ENCODE measurements around the gene TMEM205.
"Not testable (repeated sequence)": the region's sequence is repeated elsewhere in the genome, so short reads cannot be mapped to it uniquely, and the experiment has no call there.

Gene TMEM205

DNA sequence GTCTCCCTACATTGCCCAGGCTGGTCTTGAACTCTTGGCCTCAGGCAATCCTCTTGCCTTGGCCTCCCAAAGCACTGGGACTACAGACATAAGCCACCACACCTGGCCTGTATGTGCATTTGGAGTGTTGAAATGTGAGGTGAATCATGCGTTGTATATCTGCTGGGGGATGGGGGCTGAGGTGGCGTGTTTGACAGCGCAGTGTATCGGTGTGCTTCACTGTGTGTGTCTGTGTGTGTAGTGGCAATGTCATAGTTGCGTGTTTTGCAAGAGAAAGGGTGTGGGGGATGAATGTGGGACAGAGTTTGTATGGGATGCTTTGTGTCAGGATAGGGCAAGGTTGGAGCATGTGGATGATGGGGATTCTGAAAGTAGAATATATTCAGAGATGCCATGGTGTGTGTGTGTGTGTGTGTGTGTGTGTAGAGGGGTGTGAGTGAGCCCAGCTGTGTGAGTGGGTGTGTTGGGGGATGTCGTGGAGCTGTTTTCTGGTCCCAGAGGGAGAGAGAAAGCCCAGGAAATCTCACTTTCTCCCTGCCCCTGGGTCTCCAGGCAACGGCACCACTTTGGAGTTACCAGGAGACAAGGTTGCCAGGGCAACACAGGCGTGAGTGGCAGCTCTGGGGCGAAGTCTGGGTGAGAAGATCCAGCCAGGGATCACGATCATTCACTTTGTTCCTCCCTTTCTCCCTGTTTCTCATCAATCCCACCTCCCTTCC lies 27.3 kb upstream of the TMEM205 start:
- no peak for DNase-seq (ENCODE audit: low read depth)

DNA sequence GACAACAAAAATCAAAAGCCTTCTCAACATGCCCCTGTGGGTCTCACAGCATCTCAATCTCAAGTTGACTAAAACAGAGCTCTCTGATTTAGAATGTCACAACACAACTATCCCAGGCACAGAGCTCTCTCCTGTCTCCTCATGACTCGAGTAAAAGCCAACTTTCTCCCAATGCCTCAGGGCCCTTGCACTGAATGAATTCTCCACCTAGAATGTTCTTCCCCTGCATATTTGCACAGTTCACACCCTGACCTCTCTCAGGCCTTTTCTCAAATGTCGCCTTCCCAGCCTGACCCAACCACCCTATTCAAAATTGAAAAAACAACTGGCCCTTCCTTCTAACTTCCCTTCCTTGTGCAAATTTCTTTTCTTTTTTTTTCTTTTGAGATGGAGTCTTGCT lies 24.7 kb upstream of the TMEM205 start:
- no peak for DNase-seq (ENCODE audit: low read depth)

DNA sequence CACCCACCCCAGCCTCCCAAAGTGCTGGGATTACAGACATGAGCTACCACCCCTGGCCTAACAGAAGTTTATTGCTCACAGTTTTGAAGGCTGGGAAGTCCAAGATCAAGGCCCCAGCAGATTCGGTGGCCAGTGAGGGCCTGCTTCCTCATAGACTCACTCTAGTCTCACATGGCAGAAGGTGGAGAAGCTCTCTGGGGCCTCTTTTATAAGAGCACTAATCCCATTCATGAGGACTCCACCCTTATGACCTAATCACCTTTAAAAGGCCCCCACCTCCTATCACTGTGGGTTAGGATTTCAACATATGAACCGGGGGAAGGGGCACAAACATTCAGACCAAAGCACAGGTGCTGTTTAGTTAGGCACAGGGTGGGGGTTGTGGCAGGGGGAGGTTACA lies 21.5 kb upstream of the TMEM205 start:
- no peak for DNase-seq (ENCODE audit: low read depth)

DNA sequence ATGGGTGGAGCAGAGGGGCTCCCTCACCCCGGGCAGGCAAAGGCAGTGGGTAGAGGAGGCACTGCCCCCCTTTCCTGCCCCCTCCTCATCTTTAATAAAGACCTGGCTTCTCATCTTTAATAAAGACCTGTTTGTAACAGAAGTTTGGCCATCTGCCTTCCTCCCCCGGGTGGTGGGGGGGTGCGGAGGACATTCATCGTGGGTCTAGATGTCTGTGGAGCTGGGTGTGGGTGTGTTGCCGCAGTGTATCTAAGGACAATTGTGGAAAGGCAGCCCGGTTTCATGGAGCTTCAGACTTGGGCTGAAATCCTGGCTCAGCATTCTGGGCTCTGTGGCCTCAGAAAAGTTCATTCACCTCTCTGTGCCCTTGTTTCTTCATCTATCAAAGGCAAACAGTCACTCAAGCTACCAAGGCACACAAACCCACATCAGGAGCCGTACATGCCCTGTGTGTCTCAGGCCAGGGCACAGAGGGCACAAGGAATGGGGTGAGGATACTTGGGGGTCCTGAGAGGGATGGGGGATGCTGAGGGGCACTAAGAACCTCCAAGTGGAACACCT lies 19.6 kb upstream of the TMEM205 start:
- DNase-seq (ENCODE audit: low read depth): no peak

- DNase-seq (ENCODE audit: low read depth): no peak
Observed at GRCh38 chr19:11364935-11365334, 18.9 kb upstream of the TMEM205 start.

GRCh38 chr19:11364296-11364904 lies 18.3 kb upstream of the TMEM205 start:
- no peak for DNase-seq (ENCODE audit: low read depth)

DNA sequence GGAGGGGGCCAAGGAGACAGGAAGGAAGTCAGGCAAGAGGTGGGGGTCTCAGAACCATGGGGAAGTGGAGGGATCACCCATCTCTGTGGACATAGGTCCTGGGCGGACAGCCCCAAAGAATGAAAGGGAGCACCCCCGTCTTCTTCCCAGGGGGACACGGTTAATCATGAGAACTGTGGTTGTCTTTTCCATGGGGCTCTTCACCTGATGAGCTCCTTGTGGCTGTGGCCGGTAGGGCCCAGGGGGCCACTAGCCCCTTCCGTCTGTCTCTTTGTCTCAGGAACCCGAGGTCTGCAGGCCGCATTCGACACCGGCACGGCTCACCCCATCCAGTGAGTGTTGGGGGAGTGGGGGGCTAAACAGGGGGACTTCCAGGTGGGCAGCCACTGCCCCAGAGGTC lies 17.8 kb upstream of the TMEM205 start:
- no peak for DNase-seq (ENCODE audit: low read depth)

GRCh38 chr19:11361771-11362731 lies 16.0 kb upstream of the TMEM205 start:
- no peak for DNase-seq (ENCODE audit: low read depth)

DNA sequence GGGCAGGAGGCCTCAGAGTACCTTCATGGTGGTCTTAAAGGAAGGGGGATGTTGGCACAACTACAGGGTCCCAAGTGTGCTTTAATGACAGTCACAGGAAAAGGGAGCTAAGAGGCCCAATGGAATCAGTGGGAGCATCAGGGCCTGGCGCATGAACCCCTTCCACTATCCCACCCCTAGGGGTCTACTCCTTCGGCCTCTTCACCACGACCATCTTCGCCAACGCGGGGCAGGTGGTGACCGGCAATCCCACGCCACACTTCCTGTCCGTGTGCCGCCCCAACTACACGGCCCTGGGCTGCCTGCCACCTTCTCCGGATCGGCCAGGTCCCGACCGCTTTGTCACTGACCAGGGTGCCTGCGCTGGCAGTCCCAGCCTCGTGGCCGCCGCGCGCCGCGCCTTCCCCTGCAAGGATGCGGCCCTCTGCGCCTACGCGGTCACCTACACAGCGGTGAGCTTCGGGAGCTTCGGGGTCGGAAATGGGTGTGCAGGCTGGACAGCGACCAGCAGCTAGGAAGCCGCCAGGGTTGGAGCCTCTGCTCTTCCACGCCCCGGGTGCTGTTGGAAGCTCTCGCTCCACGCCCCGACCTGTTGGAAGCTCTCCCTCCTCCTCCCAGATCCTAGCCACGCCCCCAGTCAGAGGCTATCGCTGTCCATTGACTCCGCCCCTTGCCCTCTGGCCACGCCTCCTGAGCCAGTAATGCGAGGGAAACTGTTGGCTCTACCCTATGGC lies 15.1 kb upstream of the TMEM205 start:
- DNase-seq (ENCODE audit: low read depth): no peak

- DNase-seq (ENCODE audit: low read depth): no peak
Observed at GRCh38 chr19:11359421-11359820, 13.4 kb upstream of the TMEM205 start.

- DNase-seq (ENCODE audit: low read depth): no peak
Observed at GRCh38 chr19:11356676-11357550, 10.8 kb upstream of the TMEM205 start.

DNA sequence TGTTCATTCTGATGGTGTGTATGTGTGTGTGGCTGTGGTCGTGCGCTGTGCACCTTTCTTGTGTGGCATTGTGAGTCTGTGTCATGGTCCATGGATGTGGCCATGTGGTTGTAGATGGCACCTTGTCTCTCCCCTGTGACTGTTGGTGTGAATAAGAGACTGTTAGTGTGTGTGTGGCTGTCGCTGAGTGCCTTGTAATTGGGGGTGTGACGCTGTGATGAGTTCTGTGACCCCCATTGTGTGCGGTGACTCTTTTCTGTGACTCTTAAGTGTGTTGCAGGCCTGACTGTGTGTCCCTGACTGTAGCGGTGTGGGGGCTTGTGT lies 10.0 kb upstream of the TMEM205 start:
- no peak for DNase-seq (ENCODE audit: low read depth)

- DNase-seq (ENCODE audit: low read depth): peak; percentile 66
Observed at GRCh38 chr19:11355160-11356073, 9.3 kb upstream of the TMEM205 start, which contains the start of gene PLPPR2. PLPPR2 (plus strand) TSS chr19:11355432; CDS start chr19:11357674, 2,242 bp downstream.

DNA sequence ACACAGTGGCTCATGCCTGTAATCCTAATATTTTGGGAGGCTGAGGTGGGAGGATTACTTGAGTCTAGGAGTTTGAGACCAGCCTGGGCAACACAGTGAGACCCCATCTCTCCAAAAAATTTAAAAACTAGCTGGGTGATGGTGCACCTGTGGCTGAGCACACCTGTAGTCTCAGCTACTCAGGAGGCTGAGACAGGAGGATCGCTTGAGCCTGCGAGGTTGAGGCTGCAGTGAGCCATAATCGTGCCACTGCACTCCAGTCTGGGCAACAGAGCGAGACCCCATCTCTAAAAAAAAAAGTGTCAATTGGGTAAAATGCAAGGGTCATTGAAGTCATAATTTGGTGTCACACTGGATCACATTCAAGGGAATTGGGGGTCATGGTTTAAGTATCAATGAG lies 8.0 kb upstream of the TMEM205 start:
- DNase-seq (ENCODE audit: low read depth): not testable (repeated sequence)

DNA sequence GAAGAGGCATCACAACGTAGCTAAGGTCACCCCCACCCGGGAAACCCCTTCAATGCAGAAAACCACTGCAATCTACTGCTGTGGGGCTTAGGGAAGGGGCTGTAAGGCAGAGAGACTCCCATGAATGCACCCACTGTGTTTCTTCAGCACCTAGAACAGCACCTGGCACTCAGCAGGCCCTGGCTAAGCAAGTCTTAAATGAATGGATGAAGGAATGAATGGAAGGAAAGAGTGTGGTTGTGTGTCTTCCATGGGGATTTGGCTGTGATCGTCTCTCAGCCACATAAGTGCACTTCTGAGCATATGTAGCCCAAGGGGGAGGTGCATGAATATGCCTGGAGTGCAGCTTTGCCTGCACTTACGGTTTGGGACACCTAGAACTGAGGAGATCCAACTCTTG lies 3.1 kb upstream of the TMEM205 start:
- DNase-seq (ENCODE audit: low read depth): no peak

DNA sequence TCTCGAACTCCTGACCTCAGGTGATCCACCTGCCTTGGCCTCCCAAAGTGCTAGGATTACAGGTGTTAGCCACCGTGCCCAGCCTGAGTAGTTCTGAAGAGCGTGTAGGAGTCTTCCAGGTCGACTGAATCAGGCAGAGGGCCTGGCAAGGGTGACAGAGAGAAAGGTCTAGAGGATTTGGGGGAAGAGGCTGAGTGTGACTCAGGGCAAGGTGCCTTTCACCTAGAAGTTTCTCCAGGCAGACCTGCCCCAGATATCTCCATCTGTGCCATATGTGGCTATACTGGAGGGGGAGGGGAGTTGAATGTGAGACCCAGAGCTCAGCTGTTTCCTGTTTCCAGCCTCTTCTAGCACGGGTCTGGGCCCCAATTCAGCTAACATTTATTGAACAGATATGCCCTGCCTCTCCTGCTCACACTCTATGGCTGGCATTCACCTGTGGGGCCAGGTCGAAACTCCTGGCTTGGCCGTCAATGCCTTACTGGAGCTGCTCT lies 1.5 kb upstream of the TMEM205 start:
- no peak for DNase-seq (ENCODE audit: low read depth)

DNA sequence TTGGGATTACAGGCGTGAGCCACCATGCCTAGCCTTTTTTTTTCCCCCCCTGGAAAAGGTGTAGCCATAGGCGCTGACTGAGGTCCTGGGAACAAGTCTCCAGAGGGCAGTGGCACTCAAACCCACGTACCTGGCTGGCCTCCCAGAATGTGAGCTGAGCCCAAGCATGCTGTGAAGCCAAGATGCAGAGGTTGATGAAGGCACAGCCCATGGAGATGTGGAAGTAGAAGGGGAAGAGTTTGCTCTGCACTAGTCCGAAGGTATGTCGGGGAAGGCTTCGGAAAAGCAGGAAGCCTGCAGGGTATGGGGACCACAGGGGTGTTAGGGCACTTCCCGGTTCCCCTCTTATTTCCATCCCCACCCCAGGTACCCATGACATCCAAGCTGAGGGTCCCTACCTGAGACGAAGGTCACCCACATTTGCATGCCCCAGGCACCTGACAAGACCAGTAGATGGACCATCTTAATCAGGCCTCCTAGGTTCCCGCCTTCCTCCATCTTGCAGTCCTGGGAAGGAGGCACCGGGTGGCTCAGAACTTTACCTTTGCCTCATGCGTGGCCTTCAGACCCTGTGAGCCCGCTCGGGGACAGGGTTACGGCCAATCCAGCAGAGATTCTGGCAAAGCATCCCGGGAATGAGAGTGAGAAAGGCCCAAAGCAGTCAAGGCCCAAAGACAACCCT lies 805 bp downstream of the TMEM205 start:
- DNase-seq (ENCODE audit: low read depth): no peak

- no peak for DNase-seq (ENCODE audit: low read depth)
Observed at GRCh38 chr19:11342429-11342828, 3.6 kb downstream of the TMEM205 start.

GRCh38 chr19:11340099-11340467 lies 6.0 kb downstream of the TMEM205 start:
- DNase-seq (ENCODE audit: low read depth): not testable (repeated sequence)
